DND-41 (cell line): ENCODE results near the gene CBR4.
A peak's percentile ranks its signal among the peaks of the same experiment; 100 is the strongest.

Experiments
- ATAC-seq: fragments of 200-7000 bp; cut with Tn5 transposase; 3 replicates; pipeline ENCODE4 v1.9.1; 2021; ENCODE audit warnings: low read depth; ENCODE audit not compliant: insufficient read depth
- DNase-seq: peaks from one replicate; pipeline ENCODE4 v3.0.0-alpha.2; 2020
- H2AFZ ChIP-seq: 2 replicates; pipeline ENCODE4 v1.6.0; 2012; ENCODE audit warnings: low read depth, low read length
- H3K27ac ChIP-seq: 2 replicates; pipeline ENCODE4 v1.5.1; 2012; ENCODE audit warnings: low read length, inconsistent platforms
- H3K27me3 ChIP-seq: fragments of 200-600 bp; sonication (generic); 2 replicates; pipeline ENCODE4 v1.6.0; 2012; ENCODE audit warnings: low read length, mild to moderate bottlenecking, inconsistent platforms; ENCODE audit not compliant: insufficient read depth, poor library complexity
- H3K36me3 ChIP-seq: 2 replicates; pipeline ENCODE4 v1.5.1; 2012; ENCODE audit warnings: low read length, inconsistent platforms; ENCODE audit not compliant: insufficient read depth
- H3K4me1 ChIP-seq: 2 replicates; pipeline ENCODE4 v1.5.1; 2012; ENCODE audit warnings: mild to moderate bottlenecking, low read length; ENCODE audit not compliant: insufficient read depth
- H3K4me2 ChIP-seq: 2 replicates; pipeline ENCODE4 v1.6.0; 2012; ENCODE audit warnings: mild to moderate bottlenecking, moderate library complexity, low read length, inconsistent platforms; ENCODE audit not compliant: insufficient read depth
- H3K4me3 ChIP-seq, 2 experiments: fragments of 200-600 bp in 1 of 2; shearing (Covaris generic) in 1 of 2; 2 replicates each; pipeline ENCODE4 v1.5.1; 2012 to 2016; ENCODE audit warnings: inconsistent platforms in 2 of 2, low read length in 2 of 2, mild to moderate bottlenecking in 2 of 2, low read depth in 1 of 2, moderate library complexity in 1 of 2
- H3K79me2 ChIP-seq: 2 replicates; pipeline ENCODE4 v1.6.0; 2012; ENCODE audit warnings: low read length, inconsistent platforms; ENCODE audit not compliant: insufficient read depth
- H3K9ac ChIP-seq: 2 replicates; pipeline ENCODE4 v1.6.0; 2012; ENCODE audit warnings: low read depth, mild to moderate bottlenecking, inconsistent platforms, low read length, moderate library complexity
- H3K9me3 ChIP-seq: 2 replicates; pipeline ENCODE4 v1.5.1; 2012; ENCODE audit warnings: low read length, moderate library complexity, mild to moderate bottlenecking, inconsistent platforms; ENCODE audit not compliant: insufficient read depth, severe bottlenecking
- H4K20me1 ChIP-seq: 2 replicates; pipeline ENCODE4 v1.6.0; 2012; ENCODE audit warnings: low read length; ENCODE audit not compliant: insufficient read depth
- EZH2 ChIP-seq: IDR thresholded peaks from 3 replicates; pipeline ENCODE4 v1.6.1; 2012; ENCODE audit warnings: borderline replicate concordance, low read depth, mild to moderate bottlenecking, moderate library complexity, low read length, inconsistent platforms; ENCODE audit not compliant: severe bottlenecking
- TF ChIP-seq, protein P1 (sequence below): IDR thresholded peaks from 2 replicates; pipeline ENCODE4 v1.5.1; 2012; ENCODE audit warnings: borderline replicate concordance, low read length, moderate library complexity, mild to moderate bottlenecking; ENCODE audit not compliant: poor library complexity, severe bottlenecking; ENCODE audit errors: extremely low read depth

CBR4 gene

DNA sequence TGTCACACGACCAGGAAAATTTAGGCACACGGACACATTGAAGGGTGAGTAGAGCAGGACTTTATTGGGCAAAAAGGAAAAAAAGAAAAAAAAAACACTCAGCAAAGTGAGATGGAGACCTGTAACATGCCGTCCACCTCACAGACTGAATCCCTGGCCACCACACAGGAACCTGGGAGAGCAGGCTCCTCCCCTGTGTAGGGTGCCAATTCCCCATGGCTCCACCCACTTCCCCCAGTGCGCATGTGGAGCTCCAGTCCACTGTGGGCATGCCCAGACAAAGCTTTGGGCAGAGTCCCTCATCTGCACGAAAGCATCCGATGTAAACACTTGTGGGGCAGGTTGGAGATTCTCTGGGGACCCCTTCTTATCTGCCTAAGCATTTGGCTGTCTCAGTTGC is 23.6 kb upstream of the CBR4 start:
- H2AFZ ChIP-seq, result no peak overlapping the region; the same call in 1 of the 2 replicates
- H4K20me1 ChIP-seq, result no peaks in the 10 kb centered on the region
- ATAC-seq (no peak; the same call in 2 of the 3 replicates), DNase-seq (peak; percentile 9)
- H3K36me3 ChIP-seq, result no peaks in the 10 kb centered on the region
- TF ChIP-seq, protein P1, sequence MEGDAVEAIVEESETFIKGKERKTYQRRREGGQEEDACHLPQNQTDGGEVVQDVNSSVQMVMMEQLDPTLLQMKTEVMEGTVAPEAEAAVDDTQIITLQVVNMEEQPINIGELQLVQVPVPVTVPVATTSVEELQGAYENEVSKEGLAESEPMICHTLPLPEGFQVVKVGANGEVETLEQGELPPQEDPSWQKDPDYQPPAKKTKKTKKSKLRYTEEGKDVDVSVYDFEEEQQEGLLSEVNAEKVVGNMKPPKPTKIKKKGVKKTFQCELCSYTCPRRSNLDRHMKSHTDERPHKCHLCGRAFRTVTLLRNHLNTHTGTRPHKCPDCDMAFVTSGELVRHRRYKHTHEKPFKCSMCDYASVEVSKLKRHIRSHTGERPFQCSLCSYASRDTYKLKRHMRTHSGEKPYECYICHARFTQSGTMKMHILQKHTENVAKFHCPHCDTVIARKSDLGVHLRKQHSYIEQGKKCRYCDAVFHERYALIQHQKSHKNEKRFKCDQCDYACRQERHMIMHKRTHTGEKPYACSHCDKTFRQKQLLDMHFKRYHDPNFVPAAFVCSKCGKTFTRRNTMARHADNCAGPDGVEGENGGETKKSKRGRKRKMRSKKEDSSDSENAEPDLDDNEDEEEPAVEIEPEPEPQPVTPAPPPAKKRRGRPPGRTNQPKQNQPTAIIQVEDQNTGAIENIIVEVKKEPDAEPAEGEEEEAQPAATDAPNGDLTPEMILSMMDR, result no peak
- TF ChIP-seq EZH2, result no peak
- no peaks in the 10 kb centered on the region for H3K9me3 ChIP-seq
- no peaks in the 10 kb centered on the region for H3K79me2 ChIP-seq
- H3K4me2 ChIP-seq, result no peak overlapping the region
- no peak overlapping the region for H3K4me3 ChIP-seq
- H3K4me1 ChIP-seq, result no peaks in the 10 kb centered on the region
- H3K9ac ChIP-seq, result no peak overlapping the region
- H3K27ac ChIP-seq, result no peak overlapping the region
- H3K27me3 ChIP-seq, result peaks cover 6% of the 10 kb centered on the region

DNA sequence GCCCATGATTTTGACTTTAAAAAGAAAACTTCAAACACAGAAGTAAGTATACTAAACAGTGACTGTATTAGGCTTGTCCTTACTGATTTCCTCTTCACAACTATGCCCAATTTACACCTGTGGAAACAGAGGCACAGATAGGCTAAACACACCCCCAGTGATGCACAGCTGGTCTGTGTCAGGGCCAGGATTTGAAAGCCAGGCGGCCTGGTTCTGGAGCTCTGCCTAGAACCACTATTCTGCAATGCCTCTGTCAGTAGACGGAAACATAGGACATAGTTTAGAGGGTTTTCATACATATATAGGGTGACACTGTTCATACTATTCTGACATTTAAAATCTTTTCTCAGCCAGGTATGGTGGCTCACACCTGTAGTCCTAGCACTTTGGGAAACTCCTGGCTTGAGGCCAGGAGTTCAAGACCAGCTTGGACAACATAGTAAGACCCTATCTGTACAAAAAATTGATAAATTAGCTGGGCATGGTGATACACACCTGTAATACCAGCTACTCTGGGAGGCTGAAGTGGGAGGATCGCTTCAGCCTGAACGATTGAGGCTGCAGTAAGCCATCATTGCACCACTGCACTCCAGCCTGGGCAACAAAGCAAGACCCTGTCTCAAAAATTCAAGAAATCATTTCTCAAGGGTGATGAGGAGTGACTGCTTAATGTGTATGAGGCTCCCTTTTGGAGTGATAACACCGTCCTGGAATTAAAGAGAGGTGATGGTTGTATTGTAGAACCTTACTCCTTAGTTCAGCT is 23.0 kb upstream of the CBR4 start:
- TF ChIP-seq, protein P1, result no peak
- no peak for TF ChIP-seq EZH2
- DNase-seq (no peak), ATAC-seq (no peak)
- no peak overlapping the region for H3K9ac ChIP-seq
- H3K36me3 ChIP-seq, result no peaks in the 10 kb centered on the region
- no peak overlapping the region for H3K4me3 ChIP-seq
- H3K27ac ChIP-seq, result no peak overlapping the region
- no peak overlapping the region for H2AFZ ChIP-seq
- no peaks in the 10 kb centered on the region for H3K79me2 ChIP-seq
- H3K4me2 ChIP-seq, result no peak overlapping the region
- H3K4me1 ChIP-seq, result no peaks in the 10 kb centered on the region
- peaks cover 6% of the 10 kb centered on the region for H3K27me3 ChIP-seq
- no peaks in the 10 kb centered on the region for H4K20me1 ChIP-seq
- no peaks in the 10 kb centered on the region for H3K9me3 ChIP-seq

DNA sequence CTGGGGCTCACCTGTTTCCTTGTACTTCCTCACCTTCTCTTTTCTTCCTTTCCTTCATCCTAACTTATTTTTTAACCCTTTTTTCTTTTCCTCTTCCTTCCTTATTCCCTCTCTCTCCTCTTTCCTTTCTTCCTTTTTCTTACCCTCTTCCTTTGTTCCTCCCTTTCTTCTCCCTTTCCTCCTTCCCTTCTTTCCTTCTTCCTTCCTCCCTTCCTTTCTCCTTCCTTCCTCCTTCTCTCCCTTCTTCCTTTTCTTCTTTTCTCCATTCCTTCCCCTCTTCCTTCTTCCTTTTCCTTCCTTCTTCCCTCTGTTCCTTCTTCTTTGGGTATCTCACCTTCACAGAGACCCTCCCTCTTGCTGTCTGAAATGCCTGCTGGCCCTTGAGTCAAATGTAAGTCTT is 22.1 kb upstream of the CBR4 start:
- Histone ChIP-seq H3K4me3 (no peak overlapping the region), H3K9ac (no peak overlapping the region), H3K27me3 (peaks cover 6% of the 10 kb centered on the region), H3K36me3 (no peaks in the 10 kb centered on the region), H3K9me3 (no peaks in the 10 kb centered on the region), H3K4me1 (no peaks in the 10 kb centered on the region), H4K20me1 (no peaks in the 10 kb centered on the region), H3K4me2 (no peak overlapping the region), H2AFZ (no peak overlapping the region), H3K79me2 (no peaks in the 10 kb centered on the region), H3K27ac (no peak overlapping the region)
- ATAC-seq, result no peak
- DNase-seq, result no peak
- TF ChIP-seq EZH2, result no peak
- TF ChIP-seq, protein P1, result no peak
